Liver (tissue), 9 donors: Measurements from ENCODE around the gene MTHFD1L. TPM values are rescaled to one million over a fixed set of nuclear protein-coding genes. Genes with fewer than 3 reads are reported as not detected.

ENCODE experiments used
- DNase-seq: peaks from one replicate; pipeline ENCODE4 v3.0.0-alpha.2; 2017; ENCODE audit warnings: low spot score
- H3K27ac ChIP-seq, 2 donors: one replicate each; pipeline ENCODE4 v1.7.0; 2013; ENCODE audit warnings: inconsistent platforms in 2 of 2, low read length in 2 of 2, control low read depth in 1 of 2, low read depth in 1 of 2, mild to moderate bottlenecking in 1 of 2
- H3K27me3 ChIP-seq, 4 donors: one replicate each; pipeline versions ENCODE4 v1.6.1 to v1.7.0; 2013; ENCODE audit warnings: low read length in 3 of 4, inconsistent platforms in 1 of 4, mild to moderate bottlenecking in 1 of 4, moderate library complexity in 1 of 4; ENCODE audit not compliant: control insufficient read depth in 4 of 4, insufficient read depth in 4 of 4
- H3K36me3 ChIP-seq, 4 donors: one replicate each; pipeline versions ENCODE4 v1.6.1 to v1.7.0; 2013; ENCODE audit warnings: low read length in 3 of 4, mild to moderate bottlenecking in 3 of 4, low read depth in 1 of 4, moderate library complexity in 1 of 4; ENCODE audit not compliant: control insufficient read depth in 4 of 4, insufficient read depth in 3 of 4
- H3K4me1 ChIP-seq, 4 donors: one replicate each; pipeline versions ENCODE4 v1.6.1 to v1.7.0; 2013; ENCODE audit warnings: low read length in 3 of 4, mild to moderate bottlenecking in 3 of 4, moderate library complexity in 1 of 4; ENCODE audit not compliant: control insufficient read depth in 4 of 4, insufficient read depth in 4 of 4
- H3K4me3 ChIP-seq, 3 donors: one replicate each; pipeline versions ENCODE4 v1.6.1 to v1.7.0; 2013; ENCODE audit warnings: low read length in 3 of 3, control low read depth in 1 of 3, low read depth in 1 of 3, mild to moderate bottlenecking in 1 of 3
- H3K9ac ChIP-seq, 2 donors: one replicate each; pipeline ENCODE4 v1.7.0; 2013; ENCODE audit warnings: low read length in 2 of 2, mild to moderate bottlenecking in 2 of 2, moderate library complexity in 2 of 2, control low read depth in 1 of 2, low read depth in 1 of 2
- H3K9me3 ChIP-seq, 4 donors: one replicate each; pipeline versions ENCODE4 v1.6.1 to v1.7.0; 2013; ENCODE audit warnings: low read length in 3 of 4; ENCODE audit not compliant: control insufficient read depth in 4 of 4
- ATF3 ChIP-seq: IDR thresholded peaks from 2 replicates; pipeline ENCODE4 v1.6.1; 2016; ENCODE audit warnings: antibody characterized with exemption
- CTCF ChIP-seq: fragments of 150-350 bp; IDR thresholded peaks from 2 replicates; pipeline ENCODE4 v1.5.1; 2017; ENCODE audit warnings: improper control_type of control experiment, low read depth, low read length; ENCODE audit not compliant: missing input control
- EGR1 ChIP-seq, 2 donors: IDR thresholded peaks; 2 replicates each; pipeline ENCODE4 v1.6.1; 2016 to 2018; ENCODE audit warnings: antibody characterized with exemption in 2 of 2, low read depth in 2 of 2
- FOXA2 ChIP-seq: IDR thresholded peaks from 2 replicates; pipeline ENCODE4 v1.6.1; 2016; ENCODE audit warnings: antibody characterized with exemption
- GABPA ChIP-seq, 2 donors: IDR thresholded peaks in 1 of 2; conservative IDR thresholded peaks in 1 of 2; 2 replicates each; pipeline ENCODE4 v1.6.1; 2016; ENCODE audit warnings: antibody characterized with exemption in 2 of 2, mild to moderate bottlenecking in 1 of 2, moderate library complexity in 1 of 2
- HNF4A ChIP-seq, 2 donors: conservative IDR thresholded peaks; 2 replicates each; pipeline ENCODE4 v1.6.1; 2016; ENCODE audit warnings: antibody characterized with exemption in 2 of 2, mild to moderate bottlenecking in 2 of 2
- JUND ChIP-seq, 2 donors: IDR thresholded peaks; 2 replicates each; pipeline ENCODE4 v1.6.1; 2016; ENCODE audit warnings: antibody characterized with exemption in 2 of 2
- MAX ChIP-seq: IDR thresholded peaks from 2 replicates; pipeline ENCODE4 v1.6.1; 2016; ENCODE audit warnings: antibody characterized with exemption
- NR2F2 ChIP-seq: IDR thresholded peaks from 2 replicates; pipeline ENCODE4 v1.6.1; 2016; ENCODE audit warnings: antibody characterized with exemption
- REST ChIP-seq: IDR thresholded peaks from 2 replicates; pipeline ENCODE4 v1.6.1; 2016; ENCODE audit warnings: antibody characterized with exemption, mild to moderate bottlenecking
- RXRA ChIP-seq, 2 donors: IDR thresholded peaks; 2 replicates each; pipeline ENCODE4 v1.6.1; 2017 to 2018; ENCODE audit warnings: antibody characterized with exemption in 2 of 2, mild to moderate bottlenecking in 1 of 2
- SP1 ChIP-seq: IDR thresholded peaks from 2 replicates; pipeline ENCODE4 v1.6.1; 2018; ENCODE audit warnings: antibody characterized with exemption, mild to moderate bottlenecking
- TAF1 ChIP-seq: conservative IDR thresholded peaks from 2 replicates; pipeline ENCODE4 v1.6.1; 2016; ENCODE audit warnings: antibody characterized with exemption, mild to moderate bottlenecking
- YY1 ChIP-seq: IDR thresholded peaks from 2 replicates; pipeline ENCODE4 v1.6.1; 2016; ENCODE audit warnings: antibody characterized with exemption, mild to moderate bottlenecking
- ZBTB33 ChIP-seq: IDR thresholded peaks from 2 replicates; pipeline ENCODE4 v1.6.1; 2016; ENCODE audit warnings: antibody characterized with exemption
- WGBS: extraction: QIAGEN DNeasy Blood & Tissue Kit; methylation state at CpG from one replicate; pipeline ENCODE4 v1.1.7; 2013; 5-methylcytosine and 5-hydroxymethylcytosine counted together
- polyA plus RNA-seq, 2 donors: library from polyadenylated mRNA; stranded (reverse) in 1 of 2; unstranded in 1 of 2; fragments of 200-250 nt in 1 of 2; fragments of >200 nt in 1 of 2; fragmentation: Nextera tagmentation in 1 of 2; extraction: Ambion mirVana in 1 of 2; gene quantifications; one replicate each; pipeline versions ENCODE4 v1.2.1 to v1.2.3, GENCODE V29; 2013 to 2015
- total RNA-seq, 2 donors: library from RNA; depleted of rRNA; stranded (reverse); fragments of >200 nt; gene quantifications; one replicate each; pipeline ENCODE4 v1.2.3, GENCODE V29; 2014
- donor health status: healthy.
- donor health status: healthy.
- donor health status: healthy.
- donor health status: healthy.
- donor health status: healthy.

Gene MTHFD1L
- total and polyA plus RNA-seq, 4 donors = 2.0 to 7.7 (median 2.8) TPM

DNA sequence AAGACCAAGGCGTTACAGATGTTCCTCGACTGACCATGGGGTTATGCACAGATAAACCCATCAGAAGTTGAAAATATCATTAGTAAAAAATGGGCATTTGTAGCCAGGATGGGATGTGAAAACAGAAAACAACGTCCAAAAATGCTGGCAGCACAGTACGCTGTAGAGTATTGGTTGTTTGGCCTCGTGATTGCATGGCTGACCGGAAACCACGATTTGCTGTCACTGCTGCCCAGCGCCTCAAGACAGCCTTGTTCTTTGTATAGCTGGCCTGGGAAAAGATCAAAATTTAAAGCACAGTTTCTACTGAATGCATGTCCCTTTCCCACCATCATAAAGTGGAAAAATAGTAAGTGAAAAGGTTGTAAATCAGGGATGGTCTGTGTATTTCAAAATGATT lies 41.9 kb downstream of the MTHFD1L start:
- H3K36me3 ChIP-seq = no peaks in the 10 kb centered on the region
- DNase-seq = no peak
- no peak for TF ChIP-seq REST
- no peak for TF ChIP-seq TAF1
- TF ChIP-seq NR2F2 = no peak
- TF ChIP-seq JUND (IDR thresholded peaks at IDR 0.05) = no peak
- TF ChIP-seq FOXA2 = no peak
- TF ChIP-seq RXRA (IDR thresholded peaks at IDR 0.05) = no peak
- TF ChIP-seq EGR1 (IDR thresholded peaks at IDR 0.05; ENCODE audit: low read depth in 2 of 2) = no peak
- no peak for TF ChIP-seq GABPA (IDR thresholded peaks at IDR 0.05 in 1 of 2, conservative IDR thresholded peaks at IDR 0.05 in 1 of 2)
- TF ChIP-seq MAX = no peak
- TF ChIP-seq ATF3 = no peak
- no peak for TF ChIP-seq SP1
- no peak for TF ChIP-seq HNF4A (conservative IDR thresholded peaks at IDR 0.05)

DNA sequence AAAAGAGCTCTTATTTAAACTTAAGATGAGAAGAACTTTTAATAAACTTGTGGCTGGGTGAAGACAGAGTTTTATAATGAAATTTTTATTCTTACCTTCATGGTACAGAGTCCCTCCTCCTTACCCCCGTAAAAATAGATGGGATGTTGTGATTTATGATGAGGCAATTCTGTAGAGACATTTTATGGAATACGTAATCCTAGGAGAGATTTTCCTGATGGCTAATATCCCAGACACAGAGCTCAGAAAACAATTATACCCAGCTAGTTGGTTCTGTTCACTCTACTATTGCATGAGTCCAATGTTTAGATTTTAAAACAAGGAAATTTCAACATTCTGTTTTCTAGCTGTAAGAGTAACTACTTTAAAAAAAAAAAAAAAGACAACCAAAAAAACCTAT lies 43.4 kb downstream of the MTHFD1L start:
- Histone ChIP-seq H3K4me1 (no peaks in the 10 kb centered on the region), H3K27me3 (no peaks in the 10 kb centered on the region), H3K27ac (no peak overlapping the region), H3K9me3 (no peaks in the 10 kb centered on the region), H3K9ac (no peak overlapping the region), H3K4me3 (no peak overlapping the region), H3K36me3 (no peaks in the 10 kb centered on the region)
- WGBS = 91% methylated on average over 2 of the region's 2 CpGs
- no peak for TF ChIP-seq FOXA2
- TF ChIP-seq ZBTB33 = no peak
- no peak for TF ChIP-seq HNF4A (conservative IDR thresholded peaks at IDR 0.05)
- no peak for TF ChIP-seq REST
- TF ChIP-seq MAX = no peak
- TF ChIP-seq GABPA (IDR thresholded peaks at IDR 0.05 in 1 of 2, conservative IDR thresholded peaks at IDR 0.05 in 1 of 2) = no peak
- no peak for TF ChIP-seq ATF3
- no peak for TF ChIP-seq NR2F2
- TF ChIP-seq SP1 = no peak
- no peak for TF ChIP-seq EGR1 (IDR thresholded peaks at IDR 0.05; ENCODE audit: low read depth in 2 of 2)
- TF ChIP-seq CTCF = no peak
- no peak for TF ChIP-seq YY1
- DNase-seq = no peak

More for the DNA sequence above, 41.9 kb downstream of the MTHFD1L start:
- H3K4me1 ChIP-seq = no peaks in the 10 kb centered on the region
- H3K4me3 ChIP-seq = no peak overlapping the region
- no peaks in the 10 kb centered on the region for H3K27me3 ChIP-seq
- 91% methylated on average over 8 of the region's 8 CpGs for WGBS
- no peak overlapping the region for H3K27ac ChIP-seq
- H3K9me3 ChIP-seq = no peaks in the 10 kb centered on the region
- no peak overlapping the region for H3K9ac ChIP-seq
